ENCODE results near the gene AATK. TPM values are rescaled to one million over a fixed set of nuclear protein-coding genes. Genes with fewer than 3 reads are reported as not detected.

AATK gene
- total RNA-seq, 6 donors from 2014 or later, result 39.2 to 144 (median 92.2) TPM

GRCh38 chr17:81194941-81195901 lies 29.2 kb upstream of the AATK start:
- WGBS, 2 donors, result 94 to 98% methylated on average over 20 to 30 of the region's 37 CpGs
- ATAC-seq (ENCODE audit: low FRiP score in 2 of 2) (no peak), DNase-seq (peak in 1 of 2 donors; percentile 74)
- Histone ChIP-seq H3K4me1 (peaks cover 4 to 37% (median 29%) of the 10 kb centered on the region in 4 donors), H3K36me3 (peaks cover 0 to 21% (median 6%) of the 10 kb centered on the region in 4 donors), H3K4me3 (no peak overlapping the region), H3K27me3 (no peaks in the 10 kb centered on the region), H3K27ac (no peak overlapping the region), H3K9me3 (no peaks in the 10 kb centered on the region)
- TF ChIP-seq CTCF (IDR thresholded peaks at IDR 0.05) (no peak), POLR2AphosphoS5 (IDR thresholded peaks at IDR 0.05) (no peak), POLR2A (IDR thresholded peaks at IDR 0.05) (no peak), EP300 (IDR thresholded peaks at IDR 0.05) (no peak)

GRCh38 chr17:81194225-81194760 lies 28.3 kb upstream of the AATK start:
- TF ChIP-seq EP300 (IDR thresholded peaks at IDR 0.05), result no peak
- TF ChIP-seq CTCF (IDR thresholded peaks at IDR 0.05), result no peak
- no peak for TF ChIP-seq POLR2A (IDR thresholded peaks at IDR 0.05)
- TF ChIP-seq POLR2AphosphoS5 (IDR thresholded peaks at IDR 0.05), result no peak
- peak in 1 of 2 donors; percentile 76 for DNase-seq
- H3K27ac ChIP-seq, result no peak overlapping the region

DNA sequence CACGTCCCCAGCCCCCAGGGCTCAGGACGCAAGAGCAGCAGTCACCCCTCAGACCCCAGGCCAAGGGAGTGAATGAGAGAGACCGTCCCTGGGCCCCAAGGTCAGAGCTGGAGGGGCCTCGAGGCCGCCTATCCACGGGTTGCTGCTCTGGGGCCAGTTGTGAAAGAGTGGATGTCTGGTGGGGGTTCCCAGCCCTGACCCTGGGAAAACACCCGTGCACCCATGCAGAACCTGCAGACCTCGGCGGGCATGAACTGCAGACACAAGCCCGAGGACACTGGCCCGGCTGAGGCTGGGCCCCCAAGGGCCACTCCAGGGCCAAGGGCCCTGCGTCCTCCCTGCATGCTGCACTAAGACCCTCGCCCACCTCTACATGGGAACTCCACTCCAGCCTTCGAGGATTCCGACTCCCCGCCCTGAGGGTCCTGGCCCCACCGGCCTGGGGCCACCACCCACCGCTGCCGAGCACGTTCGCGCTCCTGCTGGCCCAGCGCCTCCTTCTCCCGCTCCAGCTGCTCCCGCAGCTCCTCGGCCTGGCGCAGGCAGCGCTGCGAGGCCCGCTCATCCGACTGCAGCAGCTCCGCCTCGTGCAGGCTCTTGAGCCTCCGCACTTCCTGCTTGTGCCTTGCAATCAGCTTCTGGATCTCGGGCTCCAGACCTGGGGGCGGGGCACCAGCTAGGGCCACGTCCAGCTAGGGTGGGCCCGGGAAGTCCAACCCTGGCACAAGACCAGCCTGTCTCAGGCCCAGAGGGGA lies 27.6 kb upstream of the AATK start:
- ATAC-seq (ENCODE audit: low FRiP score in 2 of 2), result peak in 1 of 2 donors; percentile 2
- H3K4me1 ChIP-seq, result peaks cover 4 to 24% (median 19%) of the 10 kb centered on the region in 4 donors
- 76 to 87% methylated on average over 20 to 21 of the region's 38 CpGs for WGBS, 2 donors
- no peak overlapping the region for H3K4me3 ChIP-seq
- no peak overlapping the region for H3K27ac ChIP-seq
- H3K36me3 ChIP-seq, result peaks cover 0 to 20% (median 9%) of the 10 kb centered on the region in 4 donors
- TF ChIP-seq POLR2AphosphoS5 (IDR thresholded peaks at IDR 0.05) (peak in 1 of 2 donors; percentile 14), EP300 (IDR thresholded peaks at IDR 0.05) (no peak)
- H3K9me3 ChIP-seq, result no peaks in the 10 kb centered on the region
- DNase-seq, result peak; percentile 43 to 82
- H3K27me3 ChIP-seq, result no peaks in the 10 kb centered on the region

More at GRCh38 chr17:81194225-81194760, 28.3 kb upstream of the AATK start:
- Histone ChIP-seq H3K36me3 (peaks cover 0 to 26% (median 8%) of the 10 kb centered on the region in 4 donors), H3K4me1 (peaks cover 4 to 30% (median 24%) of the 10 kb centered on the region in 4 donors), H3K9me3 (no peaks in the 10 kb centered on the region), H3K4me3 (no peak overlapping the region), H3K27me3 (no peaks in the 10 kb centered on the region)
- ATAC-seq (ENCODE audit: low FRiP score in 2 of 2), result no peak
- WGBS, 2 donors, result 92 to 93% methylated on average over 13 to 18 of the region's 21 CpGs

DNA sequence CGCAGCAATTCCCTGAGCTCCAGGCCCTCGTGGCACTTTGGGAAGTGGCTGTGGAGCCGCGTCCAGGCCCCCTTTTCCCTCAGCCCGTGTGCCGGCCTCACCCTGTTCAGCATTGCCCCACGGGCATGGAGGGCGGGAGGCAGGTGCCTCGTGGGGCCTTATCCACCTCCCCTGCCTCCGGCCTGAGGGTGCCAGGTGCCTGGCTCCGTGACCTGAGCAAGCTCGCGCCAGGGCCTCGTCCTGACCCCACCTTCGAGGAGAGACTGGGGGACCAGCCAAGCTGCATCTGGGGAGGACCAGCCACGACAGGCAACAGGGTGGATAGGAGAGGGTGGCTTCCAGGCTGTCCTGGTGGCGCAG lies 27.0 kb upstream of the AATK start:
- Histone ChIP-seq H3K27me3 (no peaks in the 10 kb centered on the region), H3K36me3 (peaks cover 0 to 20% (median 9%) of the 10 kb centered on the region in 4 donors), H3K4me1 (peaks cover 0 to 23% (median 15%) of the 10 kb centered on the region in 4 donors), H3K4me3 (no peak overlapping the region), H3K27ac (no peak overlapping the region), H3K9me3 (no peaks in the 10 kb centered on the region)
- 91% methylated on average over 10 of the region's 17 CpGs; no CpG with 5 or more reads in 1 of the 2 donors for WGBS, 2 donors
- no peak for TF ChIP-seq POLR2AphosphoS5 (IDR thresholded peaks at IDR 0.05)
- no peak for TF ChIP-seq EP300 (IDR thresholded peaks at IDR 0.05)
- no peak for TF ChIP-seq POLR2A (IDR thresholded peaks at IDR 0.05)
- no peak for TF ChIP-seq CTCF (IDR thresholded peaks at IDR 0.05)
- DNase-seq, result peak in 1 of 2 donors; percentile 69
- no peak for ATAC-seq (ENCODE audit: low FRiP score in 2 of 2)

Measured in upper lobe of left lung (tissue), 6 donors.